Measurements from ENCODE around the gene ZDHHC12. TPM values are rescaled to one million over a fixed set of nuclear protein-coding genes. Genes with fewer than 3 reads are reported as not detected.

ZDHHC12 gene
- total RNA-seq, 3 donors from 2014 or later (not counting 1 experiment from before 2014, with no cell fraction given), result 26.1 to 37.1 (median 28.6) TPM

DNA sequence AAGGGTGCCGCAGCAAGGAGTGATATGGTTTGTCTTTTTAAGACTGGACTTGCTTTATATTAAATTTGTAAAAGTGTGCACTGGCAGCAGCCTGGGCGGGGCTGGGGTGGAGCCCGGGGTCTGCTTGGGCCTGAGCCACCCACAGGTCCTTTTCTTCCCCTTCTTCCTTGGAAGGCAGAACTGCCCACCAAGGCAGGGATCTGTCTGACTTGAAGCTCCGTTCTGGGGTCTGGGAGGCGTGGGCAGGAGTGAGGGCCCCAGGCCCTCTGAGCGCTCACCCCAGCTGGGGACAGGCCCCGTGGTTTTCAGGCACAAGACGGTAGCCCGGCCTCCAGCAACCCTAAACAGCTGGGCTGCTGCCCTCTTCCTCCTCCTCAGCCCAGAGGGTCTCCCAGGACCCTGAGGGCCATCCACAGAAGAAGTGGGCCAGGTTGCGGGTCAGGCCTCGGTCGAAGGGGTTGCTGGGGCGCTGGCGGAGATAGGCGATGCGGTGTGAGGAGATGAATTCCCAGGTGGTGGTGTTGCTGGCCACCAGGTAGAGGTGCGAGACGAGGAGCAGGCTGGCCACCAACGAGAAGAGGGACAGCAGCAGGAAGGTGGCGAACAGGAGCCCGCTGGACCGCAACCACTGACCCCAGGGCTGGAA lies 3.0 kb downstream of the ZDHHC12 start:
- no peaks in the 10 kb centered on the region for H3K27me3 Mint-ChIP-seq (ENCODE audit: low read depth in 2 of 2)
- H3K27ac Mint-ChIP-seq, result no peak overlapping the region
- Histone ChIP-seq H3K27me3 (ENCODE audit: control insufficient read depth, insufficient read depth, low read length) (no peaks in the 10 kb centered on the region), H3K36me3 (ENCODE audit: control insufficient read depth, insufficient read depth, low read length) (peaks cover 9% of the 10 kb centered on the region), H3K4me1 (ENCODE audit: control insufficient read depth, insufficient read depth, low read length) (peaks cover 25% of the 10 kb centered on the region), H3K4me3 (ENCODE audit: low read length) (no peak overlapping the region), H3K9me3 (ENCODE audit: control insufficient read depth, insufficient read depth, low read length) (no peaks in the 10 kb centered on the region), H3K27ac (ENCODE audit: low read length) (no peak overlapping the region)
- no peaks in the 10 kb centered on the region for H3K9me3 Mint-ChIP-seq
- intact Hi-C loops (cut with micrococcal nuclease), result loop anchor here (5.0 kb wide), 1 partner anchor 51 kb away; the partner anchor contains the start of gene ZER1
- 93% methylated on average over 22 of the region's 22 CpGs for WGBS (ENCODE audit: insufficient coverage)
- H3K4me3 Mint-ChIP-seq, result peak overlapping the region; percentile 37
- DNase-seq (no peak), ATAC-seq (no peak)
- TF ChIP-seq, protein P1, sequence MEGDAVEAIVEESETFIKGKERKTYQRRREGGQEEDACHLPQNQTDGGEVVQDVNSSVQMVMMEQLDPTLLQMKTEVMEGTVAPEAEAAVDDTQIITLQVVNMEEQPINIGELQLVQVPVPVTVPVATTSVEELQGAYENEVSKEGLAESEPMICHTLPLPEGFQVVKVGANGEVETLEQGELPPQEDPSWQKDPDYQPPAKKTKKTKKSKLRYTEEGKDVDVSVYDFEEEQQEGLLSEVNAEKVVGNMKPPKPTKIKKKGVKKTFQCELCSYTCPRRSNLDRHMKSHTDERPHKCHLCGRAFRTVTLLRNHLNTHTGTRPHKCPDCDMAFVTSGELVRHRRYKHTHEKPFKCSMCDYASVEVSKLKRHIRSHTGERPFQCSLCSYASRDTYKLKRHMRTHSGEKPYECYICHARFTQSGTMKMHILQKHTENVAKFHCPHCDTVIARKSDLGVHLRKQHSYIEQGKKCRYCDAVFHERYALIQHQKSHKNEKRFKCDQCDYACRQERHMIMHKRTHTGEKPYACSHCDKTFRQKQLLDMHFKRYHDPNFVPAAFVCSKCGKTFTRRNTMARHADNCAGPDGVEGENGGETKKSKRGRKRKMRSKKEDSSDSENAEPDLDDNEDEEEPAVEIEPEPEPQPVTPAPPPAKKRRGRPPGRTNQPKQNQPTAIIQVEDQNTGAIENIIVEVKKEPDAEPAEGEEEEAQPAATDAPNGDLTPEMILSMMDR (IDR thresholded peaks at IDR 0.05), result no peak
- no peaks in the 10 kb centered on the region for H3K36me3 Mint-ChIP-seq
- peaks cover 26 to 35% of the 10 kb centered on the region in 2 donors for H3K4me1 Mint-ChIP-seq

DNA sequence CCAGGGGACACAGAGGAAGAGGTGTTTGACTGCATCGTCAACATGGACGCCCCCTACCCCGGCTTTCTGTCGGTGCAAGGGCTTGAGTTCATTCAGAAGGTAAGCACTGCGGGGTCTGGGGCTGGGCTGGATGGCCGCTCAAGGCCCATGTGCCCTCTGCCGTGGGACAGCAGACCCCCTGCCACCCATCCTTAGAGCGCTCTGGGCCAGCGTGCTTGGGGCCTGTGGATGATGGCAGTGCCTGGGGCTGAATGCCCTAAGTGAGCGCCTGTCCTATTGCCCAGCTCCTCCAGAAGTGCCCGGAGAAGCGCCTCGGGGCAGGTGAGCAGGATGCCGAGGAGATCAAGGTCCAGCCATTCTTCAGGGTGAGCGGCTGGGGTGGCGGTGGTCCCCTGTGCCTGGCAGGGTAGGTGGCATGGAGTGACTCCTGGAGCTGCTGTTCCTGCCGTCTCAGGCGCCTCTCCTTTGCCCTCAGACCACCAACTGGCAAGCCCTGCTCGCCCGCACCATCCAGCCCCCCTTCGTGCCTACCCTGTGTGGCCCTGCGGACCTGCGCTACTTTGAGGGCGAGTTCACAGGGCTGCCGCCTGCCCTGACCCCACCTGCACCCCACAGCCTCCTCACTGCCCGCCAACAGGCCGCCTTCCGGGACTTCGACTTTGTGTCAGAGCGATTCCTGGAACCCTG lies 3.9 kb downstream of the ZDHHC12 start:
- WGBS (ENCODE audit: insufficient coverage), result 94% methylated on average over 30 of the region's 30 CpGs
- H3K9me3 Mint-ChIP-seq, result no peaks in the 10 kb centered on the region
- no peak overlapping the region for H3K4me3 Mint-ChIP-seq
- TF ChIP-seq, protein P1 (IDR thresholded peaks at IDR 0.05), result no peak
- H3K36me3 ChIP-seq (ENCODE audit: control insufficient read depth, insufficient read depth, low read length), result peaks cover 9% of the 10 kb centered on the region
- ATAC-seq (no peak), DNase-seq (no peak)
- H3K4me1 Mint-ChIP-seq, result peaks cover 24 to 32% of the 10 kb centered on the region in 2 donors
- intact Hi-C loops (cut with micrococcal nuclease), result loop anchor here (5.0 kb wide), 1 partner anchor 52 kb away; the partner anchor contains the start of gene ZER1
- no peak overlapping the region for H3K27ac ChIP-seq (ENCODE audit: low read length)
- no peaks in the 10 kb centered on the region for H3K9me3 ChIP-seq (ENCODE audit: control insufficient read depth, insufficient read depth, low read length)
- no peaks in the 10 kb centered on the region for H3K36me3 Mint-ChIP-seq
- H3K27me3 Mint-ChIP-seq (ENCODE audit: low read depth in 2 of 2), result no peaks in the 10 kb centered on the region
- no peak overlapping the region for H3K27ac Mint-ChIP-seq
- H3K4me3 ChIP-seq (ENCODE audit: low read length), result no peak overlapping the region
- H3K27me3 ChIP-seq (ENCODE audit: control insufficient read depth, insufficient read depth, low read length), result no peaks in the 10 kb centered on the region
- H3K4me1 ChIP-seq (ENCODE audit: control insufficient read depth, insufficient read depth, low read length), result peaks cover 21% of the 10 kb centered on the region

- ATAC-seq, result no peak
- Mint-ChIP-seq H3K4me1 (peaks cover 12 to 19% of the 10 kb centered on the region in 2 donors), H3K36me3 (no peaks in the 10 kb centered on the region), H3K4me3 (no peak overlapping the region), H3K9me3 (no peaks in the 10 kb centered on the region), H3K27me3 (ENCODE audit: low read depth in 2 of 2) (no peaks in the 10 kb centered on the region), H3K27ac (no peak overlapping the region)
- DNase-seq, result no peak
- no peak overlapping the region for H3K27ac ChIP-seq (ENCODE audit: low read length)
- H3K4me3 ChIP-seq (ENCODE audit: low read length), result no peak overlapping the region
- H3K36me3 ChIP-seq (ENCODE audit: control insufficient read depth, insufficient read depth, low read length), result peaks cover 9% of the 10 kb centered on the region
- intact Hi-C loops (cut with micrococcal nuclease), result no loop called here
- TF ChIP-seq, protein P1 (IDR thresholded peaks at IDR 0.05), result no peak
- 95% methylated on average over 5 of the region's 5 CpGs for WGBS (ENCODE audit: insufficient coverage)
- H3K9me3 ChIP-seq (ENCODE audit: control insufficient read depth, insufficient read depth, low read length), result no peaks in the 10 kb centered on the region
- H3K4me1 ChIP-seq (ENCODE audit: control insufficient read depth, insufficient read depth, low read length), result peaks cover 10% of the 10 kb centered on the region
- no peaks in the 10 kb centered on the region for H3K27me3 ChIP-seq (ENCODE audit: control insufficient read depth, insufficient read depth, low read length)
Measured at GRCh38 chr9:128718475-128718874, 5.5 kb downstream of the ZDHHC12 start.
